GM12878 (cell line): Measurements from ENCODE around the gene TGFB1I1.

ENCODE experiments used
- BMI1 ChIP-seq: fragments of 450-650 bp; IDR thresholded peaks from 2 replicates; pipeline ENCODE4 v1.6.1; 2016; ENCODE audit warnings: mild to moderate bottlenecking, moderate library complexity, borderline replicate concordance
- CTCF ChIP-seq, 3 experiments: IDR thresholded peaks in 2 of 3; conservative IDR thresholded peaks in 1 of 3; 2 replicates each; pipeline ENCODE4 v1.5.1; 2011; ENCODE audit warnings: low read depth in 3 of 3, low read length in 3 of 3, mild to moderate bottlenecking in 3 of 3, control low read depth in 2 of 3, moderate library complexity in 2 of 3, inconsistent platforms in 1 of 3, mixed read lengths in 1 of 3; ENCODE audit not compliant: control insufficient read depth in 2 of 3, insufficient read depth in 1 of 3; ENCODE audit errors: extremely low read depth in 1 of 3
- E2F8 ChIP-seq: fragments of 450-650 bp; IDR thresholded peaks from 2 replicates; pipeline ENCODE4 v1.6.1; 2018; ENCODE audit warnings: mild to moderate bottlenecking, low read depth, moderate library complexity; ENCODE audit not compliant: partially characterized antibody
- EP300 ChIP-seq, 2 experiments: fragments of 150-350 bp in 1 of 2; IDR thresholded peaks; 2 replicates each; pipeline ENCODE4 v1.6.1; 2011 to 2012; ENCODE audit warnings: low read depth in 2 of 2, low read length in 2 of 2, borderline replicate concordance in 1 of 2, improper control_type of control experiment in 1 of 2, inconsistent platforms in 1 of 2; ENCODE audit not compliant: control insufficient read depth in 1 of 2
- ESRRA ChIP-seq: IDR thresholded peaks from 2 replicates; pipeline ENCODE4 v1.6.1; 2012; ENCODE audit warnings: mild to moderate bottlenecking, low read length, improper control_type of control experiment
- MAX ChIP-seq: IDR thresholded peaks from 2 replicates; pipeline ENCODE4 v1.6.1; 2012; ENCODE audit warnings: low read depth, low read length, improper control_type of control experiment
- MXI1 ChIP-seq: fragments of 150-350 bp; IDR thresholded peaks from 2 replicates; pipeline ENCODE4 v1.6.1; 2011; ENCODE audit warnings: low read depth, mild to moderate bottlenecking, inconsistent platforms, low read length, improper control_type of control experiment
- POLR2AphosphoS5 ChIP-seq: IDR thresholded peaks from 2 replicates; pipeline ENCODE4 v1.6.1; 2011; ENCODE audit warnings: mild to moderate bottlenecking, low read length, inconsistent platforms
- SMAD5 ChIP-seq: IDR thresholded peaks from 2 replicates; pipeline ENCODE4 v1.6.1; 2016; ENCODE audit warnings: antibody characterized with exemption, low read depth
- YY1 ChIP-seq: IDR thresholded peaks from 2 replicates; pipeline ENCODE4 v1.6.1; 2011; ENCODE audit warnings: low read depth, mild to moderate bottlenecking, low read length
- ZNF217 ChIP-seq: fragments of 450-650 bp; IDR thresholded peaks from 2 replicates; pipeline ENCODE4 v1.6.1; 2017; ENCODE audit warnings: antibody characterized with exemption, mild to moderate bottlenecking

- TF ChIP-seq BMI1 (no peak), CTCF (IDR thresholded peaks at IDR 0.05 in 2 of 3, conservative IDR thresholded peaks at IDR 0.05 in 1 of 3; ENCODE audit: control insufficient read depth in 2 of 3, extremely low read depth in 1 of 3, insufficient read depth in 1 of 3, low read depth in 3 of 3, low read length in 3 of 3) (no peak), MAX (no peak), E2F8 (no peak), SMAD5 (no peak), MXI1 (no peak), YY1 (no peak), POLR2AphosphoS5 (no peak), ESRRA (no peak), EP300 (IDR thresholded peaks at IDR 0.05; ENCODE audit: borderline replicate concordance in 1 of 2, control insufficient read depth in 1 of 2, low read depth in 2 of 2, low read length in 2 of 2) (no peak), ZNF217 (no peak)
These were observed 42.2 kb upstream of the TGFB1I1 start for GRCh38 chr16:31429796-31430195.
